ENCODE data around the gene CYP19A1.

CYP19A1 gene
- total RNA-seq, result 0 to 1.5 (median 0) reads per million in 9 experiments

DNA sequence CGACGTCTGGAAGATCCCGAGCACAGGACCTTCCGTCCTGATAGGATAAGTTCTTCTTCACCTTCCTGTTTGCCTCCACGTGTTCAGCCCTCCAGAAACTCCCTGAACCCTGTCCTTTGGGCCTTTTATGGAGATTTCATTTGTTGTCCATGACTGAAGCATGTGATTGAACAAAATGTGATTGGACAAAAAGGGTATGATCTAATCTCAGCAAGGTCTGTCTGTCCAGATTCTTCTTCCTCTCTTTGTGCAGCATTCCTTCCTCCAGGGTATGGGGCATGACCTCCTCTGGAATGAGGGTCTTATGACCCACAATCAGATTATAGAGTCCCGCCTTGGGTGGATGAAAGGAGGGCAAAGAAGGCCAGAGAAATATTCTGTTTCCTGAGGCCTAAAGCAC is at the start of gene CYP19A1:
Gene CYP19A1, minus strand, starts transcription at position 101 of the 400 bp plus-strand sequence. CDS start 95,684 bp downstream, outside the sequence.
- H3K36me3 Mint-ChIP-seq (ENCODE audit: insufficient read depth), result no peaks in the 10 kb centered on the region
- no peaks in the 10 kb centered on the region for H3K4me1 Mint-ChIP-seq (ENCODE audit: low read depth in 2 of 2)
- ATAC-seq (replicated peaks), result no peak
- H3K9me3 Mint-ChIP-seq, result no peaks in the 10 kb centered on the region
- H3K4me3 Mint-ChIP-seq, result no peak within 1 kb of the TSS
- no peak for DNase-seq
- peaks cover 0 to 49% of the 10 kb centered on the region in 2 donors for H3K27me3 Mint-ChIP-seq
- H3K27ac Mint-ChIP-seq, result no peak within 1 kb of the TSS

DNA sequence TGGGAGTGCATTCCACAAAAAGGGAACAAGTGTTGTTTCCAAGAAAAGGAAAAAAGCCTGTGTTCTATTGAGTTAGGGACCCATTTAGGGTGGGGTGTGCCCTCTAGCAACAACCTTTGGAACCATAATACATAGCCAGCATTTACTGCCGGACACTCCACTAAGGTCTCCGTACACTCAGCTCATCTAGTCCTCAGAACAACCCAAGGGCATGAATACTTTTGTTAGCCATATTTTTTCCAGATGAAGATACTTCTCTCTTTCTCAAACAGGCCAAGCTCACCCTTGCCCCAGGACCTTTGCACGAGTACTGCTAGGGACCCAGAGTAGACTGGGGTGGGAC is 49.3 kb upstream of the CYP19A1 start:
- no peak overlapping the region for H3K27ac Mint-ChIP-seq
- no peak for ATAC-seq (replicated peaks)
- H3K27me3 Mint-ChIP-seq, result peaks cover 26 to 48% of the 10 kb centered on the region in 2 donors
- no peaks in the 10 kb centered on the region for H3K36me3 Mint-ChIP-seq (ENCODE audit: insufficient read depth)
- H3K4me1 Mint-ChIP-seq (ENCODE audit: low read depth in 2 of 2), result no peaks in the 10 kb centered on the region
- no peaks in the 10 kb centered on the region for H3K9me3 Mint-ChIP-seq
- H3K4me3 Mint-ChIP-seq, result no peak overlapping the region
- DNase-seq, result no peak

DNA sequence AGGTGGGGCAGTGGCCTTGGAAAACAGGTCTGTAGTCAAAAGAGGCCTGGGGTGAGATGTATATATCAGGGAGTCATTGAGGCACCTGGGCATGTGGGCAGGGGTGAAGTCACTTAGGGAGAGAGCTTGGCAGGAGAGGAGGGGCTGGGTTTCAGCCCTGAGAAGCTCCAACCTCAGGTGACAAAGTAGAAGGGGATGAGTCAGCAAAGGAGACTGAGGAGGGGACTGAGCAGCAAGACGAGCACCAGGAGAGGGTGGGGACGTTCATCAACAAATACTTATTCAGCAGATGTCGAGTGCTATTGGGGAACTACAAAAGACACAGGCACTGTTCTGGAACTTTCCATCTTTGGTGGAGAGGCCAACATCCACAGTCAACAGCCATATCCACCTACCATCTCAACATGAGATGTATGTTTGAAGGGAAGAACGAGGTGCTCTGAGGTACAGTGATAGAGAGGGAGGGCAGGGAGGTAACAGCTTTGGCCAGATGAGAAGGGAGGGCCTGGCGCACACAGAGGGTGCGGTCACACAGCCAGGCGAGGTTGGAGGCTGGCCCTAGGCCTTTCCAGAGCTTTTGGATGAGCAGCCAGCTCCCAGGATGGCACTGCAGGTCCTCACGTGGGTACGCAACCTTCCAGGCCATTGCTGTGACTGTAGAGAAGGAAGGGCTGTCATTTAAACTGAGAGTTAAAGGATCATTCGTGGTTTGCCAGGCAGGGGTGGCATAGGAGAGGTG is 48.7 kb upstream of the CYP19A1 start:
- Mint-ChIP-seq H3K4me1 (ENCODE audit: low read depth in 2 of 2) (no peaks in the 10 kb centered on the region), H3K27me3 (peaks cover 28 to 53% of the 10 kb centered on the region in 2 donors), H3K4me3 (no peak overlapping the region), H3K9me3 (no peaks in the 10 kb centered on the region), H3K27ac (no peak overlapping the region), H3K36me3 (ENCODE audit: insufficient read depth) (no peaks in the 10 kb centered on the region)
- ATAC-seq (replicated peaks), result no peak
- DNase-seq, result no peak

DNA sequence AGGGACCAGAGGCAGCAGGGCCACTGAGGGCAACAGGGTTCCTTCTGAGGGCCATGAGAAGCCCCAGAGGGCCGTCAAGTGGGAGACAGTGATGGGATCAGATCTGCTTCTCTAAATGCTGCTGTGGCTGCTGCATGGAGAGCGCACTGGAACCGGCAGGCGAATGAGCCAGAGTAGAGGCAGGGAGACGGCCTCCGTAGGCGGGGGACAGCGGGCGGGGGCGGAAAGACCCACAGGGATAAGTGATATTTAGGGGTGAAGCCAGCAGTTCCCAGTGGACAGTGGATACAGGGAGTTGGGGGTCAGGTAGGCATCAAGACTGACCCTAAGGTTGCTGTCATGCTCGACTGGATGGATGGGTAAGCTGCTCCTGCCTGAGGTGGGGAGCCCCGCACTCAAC is 48.1 kb upstream of the CYP19A1 start:
- no peak overlapping the region for H3K27ac Mint-ChIP-seq
- H3K27me3 Mint-ChIP-seq, result peaks cover 35 to 59% of the 10 kb centered on the region in 2 donors
- ATAC-seq (replicated peaks) (no peak), DNase-seq (no peak)
- H3K36me3 Mint-ChIP-seq (ENCODE audit: insufficient read depth), result no peaks in the 10 kb centered on the region
- H3K4me1 Mint-ChIP-seq (ENCODE audit: low read depth in 2 of 2), result no peaks in the 10 kb centered on the region
- no peaks in the 10 kb centered on the region for H3K9me3 Mint-ChIP-seq
- H3K4me3 Mint-ChIP-seq, result no peak overlapping the region

DNA sequence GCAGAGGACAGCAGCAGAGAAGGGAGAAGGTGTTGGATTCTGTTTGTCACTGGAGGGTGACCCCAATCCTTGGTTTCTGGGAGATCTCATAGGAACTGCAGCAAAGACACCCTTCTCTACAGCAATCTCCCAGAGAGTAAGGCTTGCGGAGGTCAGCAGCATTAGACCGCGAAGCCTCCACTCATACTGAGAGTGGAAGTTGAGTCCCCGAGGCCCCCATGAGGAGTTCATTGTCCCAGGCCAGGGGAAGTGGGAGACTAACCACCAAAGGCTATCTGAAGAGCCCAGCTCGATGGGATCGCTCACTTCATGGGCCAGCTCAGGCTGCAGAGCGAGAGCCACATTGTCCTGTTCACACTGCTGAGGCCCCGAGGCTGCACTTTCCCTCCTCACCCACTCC is 47.6 kb upstream of the CYP19A1 start:
- no peak overlapping the region for H3K27ac Mint-ChIP-seq
- no peaks in the 10 kb centered on the region for H3K36me3 Mint-ChIP-seq (ENCODE audit: insufficient read depth)
- no peak overlapping the region for H3K4me3 Mint-ChIP-seq
- H3K9me3 Mint-ChIP-seq, result no peaks in the 10 kb centered on the region
- peaks cover 37 to 64% of the 10 kb centered on the region in 2 donors for H3K27me3 Mint-ChIP-seq
- ATAC-seq (replicated peaks) (no peak), DNase-seq (no peak)
- no peaks in the 10 kb centered on the region for H3K4me1 Mint-ChIP-seq (ENCODE audit: low read depth in 2 of 2)

DNA sequence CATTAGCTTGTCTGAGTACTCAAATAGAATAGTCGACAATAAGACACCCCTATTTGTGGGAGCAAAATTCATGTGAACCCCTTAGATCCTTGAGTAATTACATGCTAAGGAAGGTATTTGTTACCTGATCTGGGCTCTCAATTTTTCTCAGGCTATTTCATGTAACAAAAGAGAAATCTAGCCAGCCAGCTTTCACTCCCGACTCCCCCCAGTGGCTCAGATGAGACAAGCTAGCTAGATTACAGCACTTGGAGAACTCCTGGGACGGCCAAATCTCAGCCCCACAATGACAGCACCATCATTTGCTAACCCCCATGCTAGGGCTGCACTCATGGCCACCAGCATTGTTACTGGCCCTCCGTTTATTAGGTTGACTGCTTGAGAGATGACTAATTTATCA is 44.4 kb upstream of the CYP19A1 start:
- no peaks in the 10 kb centered on the region for H3K4me1 Mint-ChIP-seq (ENCODE audit: low read depth in 2 of 2)
- no peak overlapping the region for H3K4me3 Mint-ChIP-seq
- no peak for DNase-seq
- peaks cover 37 to 69% of the 10 kb centered on the region in 2 donors for H3K27me3 Mint-ChIP-seq
- H3K36me3 Mint-ChIP-seq (ENCODE audit: insufficient read depth), result no peaks in the 10 kb centered on the region
- no peaks in the 10 kb centered on the region for H3K9me3 Mint-ChIP-seq
- no peak for ATAC-seq (replicated peaks)
- no peak overlapping the region for H3K27ac Mint-ChIP-seq

DNA sequence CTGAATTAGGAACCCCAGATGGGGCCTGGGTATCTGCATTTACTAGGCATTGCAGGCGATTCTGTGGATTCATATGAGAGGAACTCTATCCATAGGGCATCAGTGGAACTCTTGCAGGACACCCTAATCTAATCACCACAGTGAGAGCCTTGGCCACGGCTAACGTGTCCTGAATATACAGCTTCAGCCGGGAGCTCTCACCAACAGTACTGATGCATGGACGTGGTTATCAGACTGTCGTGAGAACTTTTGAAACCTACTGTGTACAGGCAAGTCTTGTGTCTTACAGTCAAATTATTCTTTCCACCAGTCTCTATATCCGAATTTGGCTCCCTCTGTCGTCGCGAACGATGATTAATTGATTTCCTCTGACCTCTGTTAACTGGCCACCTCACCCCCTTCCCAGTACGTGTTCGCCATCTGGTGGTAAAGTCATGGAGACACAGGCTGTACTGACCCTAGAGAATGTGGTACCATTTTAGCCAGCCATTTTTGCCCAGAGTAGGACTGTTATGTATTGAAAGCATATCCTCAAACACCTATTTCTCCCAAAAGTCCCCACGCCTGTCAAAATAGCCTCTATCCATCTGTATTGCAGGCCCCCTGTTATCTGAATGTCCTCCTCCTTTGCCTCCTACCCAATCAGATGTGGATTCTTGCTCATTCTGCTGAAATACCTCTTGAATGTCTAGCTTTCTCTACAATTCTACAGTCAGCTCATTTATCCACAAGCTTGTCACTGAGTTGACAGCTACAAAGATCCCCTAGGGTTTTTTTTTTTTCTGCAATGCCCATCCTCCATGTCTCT is 42.8 kb upstream of the CYP19A1 start:
- no peak for DNase-seq
- Mint-ChIP-seq H3K27ac (no peak overlapping the region), H3K4me1 (ENCODE audit: low read depth in 2 of 2) (no peaks in the 10 kb centered on the region), H3K36me3 (ENCODE audit: insufficient read depth) (no peaks in the 10 kb centered on the region), H3K4me3 (no peak overlapping the region), H3K27me3 (peaks cover 31 to 55% of the 10 kb centered on the region in 2 donors), H3K9me3 (no peaks in the 10 kb centered on the region)
- ATAC-seq (replicated peaks), result peak; percentile 44

DNA sequence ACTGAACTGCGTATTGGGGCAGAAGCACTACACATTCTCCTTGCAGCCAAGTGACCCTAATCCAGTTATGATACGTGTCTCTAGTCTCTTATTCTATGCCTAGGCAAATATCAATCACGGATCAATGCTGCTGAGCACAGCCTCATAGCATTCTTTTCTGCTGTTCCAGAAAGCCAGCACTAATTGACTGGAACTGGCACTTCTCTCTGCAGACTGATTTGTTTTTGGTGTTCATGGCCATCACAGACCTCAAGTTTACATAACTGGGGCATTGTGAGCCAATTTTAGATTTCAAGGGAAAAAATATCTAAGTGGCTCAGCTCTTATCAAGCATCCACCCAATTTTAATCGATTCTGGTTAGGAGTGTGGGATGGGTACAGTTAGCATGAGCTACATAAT is 41.0 kb upstream of the CYP19A1 start:
- no peak for ATAC-seq (replicated peaks)
- no peak overlapping the region for H3K4me3 Mint-ChIP-seq
- no peak for DNase-seq
- no peaks in the 10 kb centered on the region for H3K9me3 Mint-ChIP-seq
- H3K27me3 Mint-ChIP-seq, result peaks cover 21 to 39% of the 10 kb centered on the region in 2 donors
- no peaks in the 10 kb centered on the region for H3K4me1 Mint-ChIP-seq (ENCODE audit: low read depth in 2 of 2)
- H3K27ac Mint-ChIP-seq, result no peak overlapping the region
- no peaks in the 10 kb centered on the region for H3K36me3 Mint-ChIP-seq (ENCODE audit: insufficient read depth)

DNA sequence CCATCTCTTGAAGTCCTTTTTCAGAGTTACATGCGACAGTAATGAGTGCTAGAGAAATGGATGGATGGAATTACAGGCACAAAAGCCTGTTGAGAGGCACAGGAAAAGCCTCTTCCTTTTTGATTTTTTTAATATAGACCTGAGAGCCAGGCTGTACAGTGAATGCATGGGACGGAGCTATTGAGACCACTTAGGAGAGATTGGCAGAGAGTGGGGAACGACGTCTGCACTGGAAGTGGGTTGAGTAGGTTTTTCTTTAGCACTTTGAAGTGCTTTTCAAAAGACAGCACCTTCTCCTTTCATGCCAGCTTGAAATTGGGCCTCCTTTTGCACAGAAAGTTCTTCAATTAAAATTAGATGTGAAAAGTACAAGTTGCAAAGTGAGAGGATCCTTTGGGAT is 40.0 kb upstream of the CYP19A1 start:
- DNase-seq (no peak), ATAC-seq (replicated peaks) (no peak)
- Mint-ChIP-seq H3K4me3 (no peak overlapping the region), H3K9me3 (no peaks in the 10 kb centered on the region), H3K36me3 (ENCODE audit: insufficient read depth) (no peaks in the 10 kb centered on the region), H3K27me3 (peaks cover 17 to 29% of the 10 kb centered on the region in 2 donors), H3K27ac (no peak overlapping the region), H3K4me1 (ENCODE audit: low read depth in 2 of 2) (no peaks in the 10 kb centered on the region)

DNA sequence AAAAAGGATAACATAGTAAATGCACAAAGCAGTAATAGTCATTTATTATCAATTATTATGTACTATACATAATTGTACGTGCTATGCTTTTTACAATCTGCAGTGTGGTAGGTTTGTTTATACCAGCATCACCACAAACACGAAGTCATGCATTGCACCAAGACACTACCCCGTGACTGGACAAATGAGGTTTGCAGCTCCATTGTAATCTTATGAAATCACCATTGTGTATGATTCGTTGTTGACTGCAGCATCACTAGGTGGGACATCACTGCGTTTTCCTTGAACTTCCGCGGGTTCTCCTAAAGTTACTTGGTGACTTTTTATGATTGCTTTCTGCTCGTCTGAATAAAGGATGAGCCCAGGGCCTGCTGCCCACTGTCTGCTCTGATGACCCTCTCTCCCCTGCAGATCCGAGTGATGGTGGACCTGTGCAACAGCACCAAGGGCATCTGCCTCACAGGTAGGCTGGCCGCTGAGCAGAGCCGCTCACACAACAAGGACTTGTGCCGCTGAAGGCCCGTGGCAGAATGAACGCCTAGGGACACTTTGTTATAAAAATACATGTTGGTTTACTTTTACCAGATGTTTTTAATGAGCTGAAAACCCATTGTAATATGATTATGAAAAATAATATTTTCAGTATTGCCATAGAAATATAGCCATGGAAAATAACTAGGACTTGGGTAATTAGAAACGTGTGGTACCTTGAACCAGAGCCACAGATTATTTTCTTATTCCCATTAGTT is 38.8 kb upstream of the CYP19A1 start:
- Mint-ChIP-seq H3K4me1 (ENCODE audit: low read depth in 2 of 2) (no peaks in the 10 kb centered on the region), H3K36me3 (ENCODE audit: insufficient read depth) (no peaks in the 10 kb centered on the region), H3K4me3 (no peak overlapping the region), H3K9me3 (no peaks in the 10 kb centered on the region), H3K27me3 (peaks cover 9 to 17% of the 10 kb centered on the region in 2 donors), H3K27ac (no peak overlapping the region)
- no peak for ATAC-seq (replicated peaks)
- DNase-seq, result no peak

DNA sequence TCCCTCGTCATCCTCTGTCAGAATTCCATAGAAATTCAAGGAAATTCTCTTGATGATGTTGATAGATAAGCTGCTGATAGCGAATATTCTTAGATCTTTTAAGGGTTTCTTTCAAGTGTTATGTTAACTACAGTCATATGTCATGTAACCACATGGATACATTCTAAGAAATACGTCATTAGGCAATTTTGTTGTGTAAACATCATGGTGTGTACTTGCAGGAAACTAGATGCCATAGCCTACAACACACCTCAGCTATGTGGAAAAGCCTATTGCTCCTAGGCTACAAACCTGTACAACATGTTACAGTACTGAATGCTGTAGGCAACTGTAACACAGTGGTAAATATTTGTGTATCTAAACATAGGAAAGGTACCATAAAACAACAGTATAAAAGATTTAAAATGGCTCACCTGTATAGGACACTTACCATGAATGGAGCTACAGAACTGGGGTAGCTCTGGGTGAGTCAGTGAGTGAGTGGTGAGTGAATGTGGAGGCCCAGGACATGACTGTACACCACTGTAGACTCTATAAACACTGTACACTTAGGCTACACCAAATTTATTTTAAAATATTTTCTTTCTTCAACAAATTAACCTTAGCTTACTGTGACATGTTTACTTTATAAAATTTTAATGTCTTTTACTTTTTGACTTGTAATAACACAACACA is 37.7 kb upstream of the CYP19A1 start:
- Mint-ChIP-seq H3K4me1 (ENCODE audit: low read depth in 2 of 2) (no peaks in the 10 kb centered on the region), H3K9me3 (no peaks in the 10 kb centered on the region), H3K4me3 (no peak overlapping the region), H3K27me3 (peaks cover 0 to 6% of the 10 kb centered on the region in 2 donors), H3K27ac (no peak overlapping the region), H3K36me3 (ENCODE audit: insufficient read depth) (no peaks in the 10 kb centered on the region)
- no peak for DNase-seq
- no peak for ATAC-seq (replicated peaks)

DNA sequence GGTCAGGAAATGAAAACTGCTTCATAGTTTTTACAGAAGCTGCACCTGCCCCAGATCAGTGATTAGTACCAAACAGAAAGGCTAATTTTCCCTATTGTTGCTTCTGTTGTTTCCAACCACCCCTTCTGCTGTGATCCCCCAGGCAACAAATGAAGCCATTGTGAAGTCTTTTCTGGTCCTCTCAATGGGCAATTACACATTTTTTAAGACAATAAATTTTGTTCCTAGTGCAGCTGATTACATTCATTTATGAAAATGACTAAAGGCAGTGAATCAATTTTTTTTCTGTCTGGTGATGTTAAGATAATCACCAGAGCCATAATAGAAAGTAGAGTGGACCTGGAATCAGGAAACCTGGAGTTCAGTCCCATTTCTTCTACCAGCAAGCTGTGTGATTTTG is 35.7 kb upstream of the CYP19A1 start:
- no peak overlapping the region for H3K4me3 Mint-ChIP-seq
- no peak for DNase-seq
- no peaks in the 10 kb centered on the region for H3K9me3 Mint-ChIP-seq
- no peak overlapping the region for H3K27ac Mint-ChIP-seq
- H3K4me1 Mint-ChIP-seq (ENCODE audit: low read depth in 2 of 2), result no peaks in the 10 kb centered on the region
- no peaks in the 10 kb centered on the region for H3K36me3 Mint-ChIP-seq (ENCODE audit: insufficient read depth)
- ATAC-seq (replicated peaks), result no peak
- H3K27me3 Mint-ChIP-seq, result no peaks in the 10 kb centered on the region

DNA sequence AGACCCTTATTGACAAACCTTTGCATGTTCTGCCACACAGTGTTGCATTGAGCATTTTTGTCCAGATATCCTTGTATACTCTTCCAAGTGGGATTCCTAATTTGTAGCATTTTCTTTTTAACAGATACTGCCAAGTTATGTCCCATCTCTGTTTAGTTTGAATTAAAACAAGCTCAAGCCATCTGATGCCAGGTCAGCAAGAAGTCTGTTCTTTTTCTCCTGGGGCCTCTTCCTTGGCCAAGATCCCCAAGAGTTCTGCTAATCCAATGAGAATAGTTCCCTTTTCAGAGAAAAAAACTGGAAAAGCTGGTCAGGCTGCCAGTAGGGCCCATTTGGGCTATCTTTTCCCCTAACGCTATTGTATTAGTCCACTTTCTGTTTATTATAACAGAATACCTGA is 32.9 kb upstream of the CYP19A1 start:
- H3K4me3 Mint-ChIP-seq, result no peak overlapping the region
- H3K27ac Mint-ChIP-seq, result no peak overlapping the region

More for the DNA sequence above, 32.9 kb upstream of the CYP19A1 start:
- no peak for ATAC-seq (replicated peaks)
- Mint-ChIP-seq H3K9me3 (no peaks in the 10 kb centered on the region), H3K27me3 (no peaks in the 10 kb centered on the region), H3K36me3 (ENCODE audit: insufficient read depth) (no peaks in the 10 kb centered on the region), H3K4me1 (ENCODE audit: low read depth in 2 of 2) (no peaks in the 10 kb centered on the region)
- DNase-seq, result no peak

Measured in effector memory CD8-positive, alpha-beta T cell (primary cell).